Measurements from ENCODE around the gene RAD52.

RAD52 gene

GRCh38 chr12:949453-950191, at the start of gene RAD52:
Gene RAD52, minus strand, starts transcription at chr12:949694. Its CDS starts 16,636 bp downstream, at chr12:933058.
- peak; percentile 99 for DNase-seq

- no peak for DNase-seq
Observed at GRCh38 chr12:998020-998874, 48.8 kb upstream of the RAD52 start.

GRCh38 chr12:997505-997904, 48.0 kb upstream of the RAD52 start:
- DNase-seq = no peak

GRCh38 chr12:996881-997280, 47.4 kb upstream of the RAD52 start:
- no peak for DNase-seq

- DNase-seq = no peak
Observed at GRCh38 chr12:992647-993046, 43.2 kb upstream of the RAD52 start.

GRCh38 chr12:991350-992333, 42.1 kb upstream of the RAD52 start:
- peak; percentile 33 to 35 for DNase-seq

GRCh38 chr12:990661-991349, 41.3 kb upstream of the RAD52 start, which contains the start of gene ERC1:
Gene ERC1, plus strand, starts transcription at chr12:991223. Its CDS starts 36,681 bp downstream, at chr12:1027904.
- peak; percentile 88 to 92 for DNase-seq

- DNase-seq = peak; percentile 32 to 34
Observed at GRCh38 chr12:989751-990660, 40.5 kb upstream of the RAD52 start.

GRCh38 chr12:989051-989450, 39.6 kb upstream of the RAD52 start:
- no peak for DNase-seq

- DNase-seq = no peak
Observed at GRCh38 chr12:988646-989045, 39.2 kb upstream of the RAD52 start.

GRCh38 chr12:981961-982360, 32.5 kb upstream of the RAD52 start:
- DNase-seq = no peak

- DNase-seq = no peak
Observed at GRCh38 chr12:981176-981828, 31.8 kb upstream of the RAD52 start.

GRCh38 chr12:979349-979748, 29.9 kb upstream of the RAD52 start:
- DNase-seq = no peak

- DNase-seq = no peak
Observed at GRCh38 chr12:977156-977555, 27.7 kb upstream of the RAD52 start.

GRCh38 chr12:976644-977043, 27.1 kb upstream of the RAD52 start:
- no peak for DNase-seq

GRCh38 chr12:974271-974862, 24.9 kb upstream of the RAD52 start:
- DNase-seq = no peak

GRCh38 chr12:971991-972390, 22.5 kb upstream of the RAD52 start:
- DNase-seq = no peak

GRCh38 chr12:969821-970220, 20.3 kb upstream of the RAD52 start:
- no peak for DNase-seq

- no peak for DNase-seq
Observed at GRCh38 chr12:968545-968944, 19.1 kb upstream of the RAD52 start.

- no peak for DNase-seq
Observed at GRCh38 chr12:967641-968040, 18.1 kb upstream of the RAD52 start.

Data from activated T-cell treated with anti-CD3 and anti-CD28 coated beads, Interleukin-2, amount 50 U/mL, for 48 hours (primary cell).